ENCODE measurements around the gene HSP90AA1.
"Not testable (repeated sequence)": the region's sequence is repeated elsewhere in the genome, so short reads cannot be mapped to it uniquely, and the experiment has no call there.

Gene HSP90AA1

GRCh38 chr14:102092806-102093205 lies 6.0 kb upstream of the HSP90AA1 start:
- no peak for DNase-seq

- DNase-seq, result no peak
These were observed 3.9 kb upstream of the HSP90AA1 start for GRCh38 chr14:102090713-102091112.

GRCh38 chr14:102089621-102090343 lies 2.9 kb upstream of the HSP90AA1 start:
- DNase-seq, result no peak

DNA sequence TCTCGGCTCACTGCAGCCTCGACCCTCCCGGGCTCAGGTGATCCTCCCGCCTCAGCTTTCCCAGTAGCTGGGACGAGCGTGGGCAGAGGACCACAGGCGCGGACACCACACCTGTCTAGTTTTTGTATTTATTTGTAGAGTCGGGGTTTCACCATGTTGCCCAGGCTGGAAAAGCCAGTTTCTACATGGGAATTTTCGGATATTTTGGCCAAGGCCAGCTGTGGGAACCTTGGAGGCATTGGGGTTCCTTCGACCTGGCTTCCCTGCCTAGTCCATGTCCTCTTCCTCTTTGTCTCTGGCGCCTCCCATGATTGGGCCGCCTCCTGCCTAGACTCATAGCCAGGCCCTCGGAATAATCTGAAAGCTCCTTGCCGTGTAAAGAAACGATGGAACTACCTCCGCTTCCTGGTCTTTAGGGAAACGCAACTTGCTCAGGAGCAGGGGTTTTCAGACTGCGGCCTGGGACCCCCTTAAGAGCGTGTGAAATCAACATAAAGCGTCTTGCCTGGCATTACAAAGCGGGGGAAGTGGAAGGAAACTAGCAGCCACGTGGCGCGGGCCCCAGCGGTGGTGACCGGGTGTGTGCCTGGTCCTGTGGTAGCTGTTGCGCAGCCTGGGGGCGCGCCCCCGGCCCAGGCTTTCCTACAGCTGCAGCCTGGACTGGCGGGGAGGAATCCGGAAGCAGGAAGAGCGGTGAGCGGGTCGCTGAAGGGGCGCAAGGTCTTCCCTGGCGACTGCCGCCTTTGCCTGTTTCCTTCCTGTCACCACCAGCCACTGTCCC lies 1.4 kb upstream of the HSP90AA1 start:
- DNase-seq, result peak in 1 of 2 donors; percentile 65

DNA sequence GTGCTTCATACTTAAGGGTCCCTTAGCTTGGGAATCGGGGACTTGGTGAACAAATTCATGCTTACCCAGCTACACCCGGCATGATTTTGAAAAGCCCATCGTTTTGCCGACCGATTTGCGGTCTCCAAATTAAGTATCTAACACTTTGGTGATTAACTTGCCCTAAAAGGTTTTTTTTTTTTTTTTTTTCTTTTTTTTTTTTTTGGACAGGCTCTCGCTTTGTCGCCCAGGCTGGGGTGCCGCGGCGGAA lies 843 bp upstream of the HSP90AA1 start:
- no peak for DNase-seq

GRCh38 chr14:102086709-102086971 lies 204 bp downstream of the HSP90AA1 start:
- no peak for DNase-seq

GRCh38 chr14:102085948-102086708 lies 716 bp downstream of the HSP90AA1 start:
- DNase-seq, result no peak

GRCh38 chr14:102085488-102085887 lies 1.4 kb downstream of the HSP90AA1 start:
- DNase-seq, result no peak

DNA sequence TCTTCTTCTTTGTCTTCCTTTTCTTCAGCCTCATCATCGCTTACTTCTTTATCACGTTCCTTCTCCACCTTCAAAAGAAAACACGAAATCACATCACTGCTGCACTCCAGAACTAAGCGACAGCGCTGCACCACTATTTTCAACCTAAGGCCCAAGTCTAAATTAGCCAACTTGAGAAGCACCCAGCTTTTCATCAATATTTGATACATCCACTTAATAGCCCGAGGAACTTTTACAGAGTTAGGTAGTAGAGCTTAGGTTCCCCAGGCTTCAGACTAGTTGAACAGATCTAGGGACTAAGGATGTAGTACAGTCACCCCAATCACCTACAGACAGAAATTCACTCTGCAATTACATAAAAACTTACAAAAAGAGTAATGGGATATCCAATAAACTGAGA lies 1.9 kb downstream of the HSP90AA1 start:
- no peak for DNase-seq

GRCh38 chr14:102084522-102084921 lies 2.3 kb downstream of the HSP90AA1 start:
- DNase-seq, result not testable (repeated sequence)

DNA sequence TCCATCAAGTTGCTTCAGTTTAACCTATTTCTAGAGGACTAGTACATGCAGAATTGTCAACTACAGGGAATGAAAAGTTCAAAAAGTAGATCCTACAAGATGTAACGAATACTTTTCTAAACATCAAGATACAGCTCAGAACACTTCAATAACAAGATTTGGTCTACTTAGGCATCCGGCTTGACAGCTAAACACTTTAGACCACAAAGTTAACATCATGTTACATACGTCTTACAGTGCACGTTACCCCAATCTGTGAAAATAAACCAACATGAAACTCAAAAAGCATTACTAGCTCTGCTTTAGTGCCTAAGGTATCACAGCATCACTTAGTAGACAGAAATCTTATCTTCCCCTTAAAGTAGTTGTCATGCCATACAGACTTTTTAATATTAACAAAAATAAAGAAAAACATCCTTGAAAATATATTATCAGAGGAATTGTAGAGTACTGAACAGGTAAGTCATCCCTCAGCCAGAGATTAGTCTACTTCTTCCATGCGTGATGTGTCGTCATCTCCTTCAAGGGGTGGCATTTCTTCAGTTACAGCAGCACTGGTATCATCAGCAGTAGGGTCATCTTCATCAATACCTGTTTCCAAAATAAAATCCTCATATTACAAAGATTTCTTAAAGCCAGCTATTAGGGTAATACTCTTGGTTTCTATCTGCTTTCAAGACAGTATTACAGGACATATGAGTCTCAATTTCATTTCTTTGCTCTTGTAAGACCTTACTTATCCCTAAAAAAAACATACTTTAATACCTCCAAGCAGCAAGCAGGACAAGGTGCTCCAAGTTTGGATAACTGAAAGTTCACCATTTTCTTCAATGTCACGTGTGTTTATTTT lies 5.4 kb downstream of the HSP90AA1 start:
- no peak for DNase-seq

GRCh38 chr14:102080183-102081080 lies 6.4 kb downstream of the HSP90AA1 start:
- DNase-seq, result no peak

- DNase-seq, result no peak
These were observed 7.2 kb downstream of the HSP90AA1 start for GRCh38 chr14:102079700-102079979.

DNA sequence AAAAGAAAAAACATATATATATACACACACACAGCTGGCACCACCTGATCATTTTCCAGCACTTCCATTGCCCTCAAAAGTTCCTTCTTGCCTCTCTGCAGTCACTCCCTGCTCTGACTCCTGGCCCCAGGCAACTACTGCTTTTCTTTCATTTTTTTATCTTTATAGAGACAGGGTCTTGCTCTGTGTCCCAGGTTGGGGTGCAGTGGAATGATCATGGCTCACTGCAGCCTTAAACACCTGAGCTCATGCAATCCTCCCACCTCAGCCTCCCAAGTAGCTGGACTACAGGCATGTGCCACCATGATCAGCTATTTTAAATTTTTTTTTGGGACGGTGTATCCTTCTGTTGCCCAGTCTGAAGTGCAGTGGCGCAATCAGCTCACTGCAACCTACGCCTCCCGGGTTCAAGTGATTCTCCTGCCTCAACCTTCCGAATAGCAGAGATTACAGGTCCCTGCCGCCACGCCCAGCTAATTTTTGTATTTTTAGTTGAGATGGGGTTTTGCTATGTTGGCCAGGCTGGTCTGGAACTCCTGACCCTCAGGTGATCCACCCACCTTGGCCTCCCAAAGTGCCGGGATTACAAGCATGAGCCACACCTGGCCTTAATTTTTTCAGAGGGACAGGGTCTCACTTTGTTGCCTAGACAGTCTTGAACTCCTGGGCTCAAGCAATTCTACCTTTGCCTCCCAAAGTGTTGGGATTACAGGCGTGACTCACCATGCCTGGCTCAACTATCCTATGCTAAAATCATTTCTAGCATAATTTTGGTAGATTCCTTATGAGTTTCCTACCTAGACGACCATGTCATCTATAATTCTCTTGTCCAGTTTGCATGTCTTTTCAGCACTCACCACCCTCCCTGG lies 7.8 kb downstream of the HSP90AA1 start:
- DNase-seq, result no peak

GRCh38 chr14:102078361-102078791 lies 8.5 kb downstream of the HSP90AA1 start:
- DNase-seq, result not testable (repeated sequence)

- DNase-seq, result no peak
These were observed 9.5 kb downstream of the HSP90AA1 start for GRCh38 chr14:102077382-102077709.

GRCh38 chr14:102075155-102075554 lies 11.7 kb downstream of the HSP90AA1 start:
- no peak for DNase-seq

GRCh38 chr14:102074415-102074964 lies 12.4 kb downstream of the HSP90AA1 start:
- no peak for DNase-seq

- DNase-seq, result no peak
These were observed 15.4 kb downstream of the HSP90AA1 start for GRCh38 chr14:102071283-102071998.

GRCh38 chr14:102066041-102066451 lies 20.8 kb downstream of the HSP90AA1 start:
- no peak for DNase-seq
